GDM1 (cell line): ENCODE data around the gene SEMA4A.
"Not testable (repeated sequence)": the region's sequence is repeated elsewhere in the genome, so short reads cannot be mapped to it uniquely, and the experiment has no call there.

Experiments used
- DNase-seq: peaks from one replicate; lab custom pipeline; 2025; lab: John Stamatoyannopoulos, UW

SEMA4A gene

GRCh38 chr1:156160000-156160742 lies 6.8 kb downstream of the SEMA4A start:
- DNase-seq = no peak

GRCh38 chr1:156160743-156161171 lies 7.4 kb downstream of the SEMA4A start:
- no peak for DNase-seq

- DNase-seq = no peak
Observed at GRCh38 chr1:156162430-156163037, 9.1 kb downstream of the SEMA4A start.

DNA sequence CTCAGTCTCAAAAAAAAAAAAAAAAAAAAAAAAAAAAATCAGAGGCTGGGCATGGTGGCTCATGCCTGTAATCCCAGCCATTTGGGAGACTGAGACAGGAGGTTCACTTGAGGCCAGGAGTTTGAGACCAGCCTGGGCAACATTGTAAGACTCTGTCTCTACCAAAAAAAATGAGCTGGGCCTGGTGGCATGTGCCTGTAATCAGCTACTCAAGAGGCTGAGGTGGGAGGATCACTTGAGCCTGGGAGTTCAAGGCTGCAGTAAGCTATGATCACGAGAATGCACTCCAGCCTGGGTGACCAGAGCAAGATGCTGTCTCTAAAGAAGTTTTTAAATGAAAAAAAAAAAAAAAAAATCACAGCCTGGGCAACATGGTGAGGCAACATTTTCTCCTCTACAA lies 10.3 kb downstream of the SEMA4A start:
- DNase-seq = no peak

DNA sequence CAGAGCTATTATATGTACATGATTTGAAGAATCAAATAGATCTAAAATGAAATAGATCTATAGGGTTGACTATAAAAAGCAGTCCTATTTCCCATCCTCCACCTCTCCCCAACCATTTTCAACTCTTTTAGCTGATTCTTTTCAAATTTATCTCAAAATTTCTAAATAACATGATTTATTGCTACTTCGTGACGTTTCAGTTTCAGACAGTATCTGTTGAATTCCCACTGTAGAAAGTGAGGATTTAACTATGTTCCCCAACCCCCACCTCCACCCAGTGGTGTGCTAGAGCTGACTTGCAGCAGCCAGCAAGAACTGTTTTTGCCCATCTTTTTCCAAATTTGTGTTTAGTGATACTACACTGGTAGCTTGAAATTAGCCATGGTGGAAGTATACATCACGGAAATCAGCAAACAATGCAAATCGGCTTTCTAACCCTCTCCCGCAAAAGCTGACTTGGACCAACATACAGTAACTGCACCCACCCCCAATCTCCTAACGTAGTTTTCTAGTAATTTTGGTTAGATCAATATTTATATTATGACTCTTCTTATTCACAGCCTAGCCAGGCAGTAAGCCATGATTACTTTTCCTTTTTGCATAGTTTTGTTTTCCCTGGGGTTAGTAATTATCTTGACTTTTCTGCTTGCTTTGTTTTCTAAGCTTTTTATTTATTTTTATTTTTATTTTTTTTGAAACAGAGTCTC lies 10.9 kb downstream of the SEMA4A start:
- no peak for DNase-seq

- DNase-seq = no peak
Observed at GRCh38 chr1:156165083-156165482, 11.7 kb downstream of the SEMA4A start.

- DNase-seq = no peak
Observed at GRCh38 chr1:156167536-156167935, 14.2 kb downstream of the SEMA4A start.

GRCh38 chr1:156172696-156173470 lies 19.5 kb downstream of the SEMA4A start:
- DNase-seq = no peak

- no peak for DNase-seq
Observed at GRCh38 chr1:156176610-156177210, 23.3 kb downstream of the SEMA4A start.

- no peak for DNase-seq
Observed at GRCh38 chr1:156177919-156178654, 24.7 kb downstream of the SEMA4A start.

DNA sequence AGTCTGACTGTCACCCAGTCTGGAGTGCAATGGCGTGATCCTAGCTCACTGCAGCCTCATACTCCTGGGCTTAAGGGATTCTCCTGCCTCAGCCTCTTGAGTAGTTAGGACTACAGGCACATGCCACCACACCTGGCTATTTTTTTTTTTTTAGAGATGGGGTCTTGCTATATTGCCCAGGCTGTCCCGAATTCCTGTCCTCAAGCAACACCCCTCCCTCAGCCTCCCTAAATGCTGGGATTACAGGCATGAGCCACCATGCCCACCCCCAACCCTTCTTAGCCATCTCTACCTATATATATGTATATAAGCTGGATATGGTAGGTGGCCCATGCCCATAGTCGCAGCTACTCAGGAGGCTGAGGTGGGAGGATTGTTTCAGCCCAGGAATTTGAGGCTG lies 27.1 kb downstream of the SEMA4A start:
- no peak for DNase-seq

DNA sequence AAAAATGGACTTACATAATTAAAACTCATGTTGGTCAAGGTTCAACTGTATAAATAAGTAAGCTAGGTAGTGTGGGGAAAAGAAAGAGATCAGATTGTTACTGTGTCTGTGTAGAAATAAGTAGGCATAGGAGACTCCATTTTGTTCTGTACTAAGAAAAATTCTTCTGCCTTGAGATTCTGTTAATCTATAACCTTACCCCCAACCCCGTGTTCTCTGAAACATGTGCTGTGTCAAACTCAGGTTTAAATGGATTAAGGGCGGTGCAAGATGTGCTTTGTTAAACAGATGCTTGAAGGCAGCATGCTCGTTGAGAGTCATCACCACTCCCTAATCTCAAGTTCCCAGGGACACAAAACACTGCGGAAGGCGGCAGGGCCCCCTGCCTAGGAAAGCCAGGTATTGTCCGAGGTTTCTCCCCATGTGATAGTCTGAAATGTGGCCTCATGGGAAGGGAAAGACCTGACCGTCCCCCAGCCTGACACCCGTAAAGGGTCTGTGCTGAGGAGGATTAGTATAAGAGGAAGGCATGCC lies 28.1 kb downstream of the SEMA4A start:
- not testable (repeated sequence) for DNase-seq

DNA sequence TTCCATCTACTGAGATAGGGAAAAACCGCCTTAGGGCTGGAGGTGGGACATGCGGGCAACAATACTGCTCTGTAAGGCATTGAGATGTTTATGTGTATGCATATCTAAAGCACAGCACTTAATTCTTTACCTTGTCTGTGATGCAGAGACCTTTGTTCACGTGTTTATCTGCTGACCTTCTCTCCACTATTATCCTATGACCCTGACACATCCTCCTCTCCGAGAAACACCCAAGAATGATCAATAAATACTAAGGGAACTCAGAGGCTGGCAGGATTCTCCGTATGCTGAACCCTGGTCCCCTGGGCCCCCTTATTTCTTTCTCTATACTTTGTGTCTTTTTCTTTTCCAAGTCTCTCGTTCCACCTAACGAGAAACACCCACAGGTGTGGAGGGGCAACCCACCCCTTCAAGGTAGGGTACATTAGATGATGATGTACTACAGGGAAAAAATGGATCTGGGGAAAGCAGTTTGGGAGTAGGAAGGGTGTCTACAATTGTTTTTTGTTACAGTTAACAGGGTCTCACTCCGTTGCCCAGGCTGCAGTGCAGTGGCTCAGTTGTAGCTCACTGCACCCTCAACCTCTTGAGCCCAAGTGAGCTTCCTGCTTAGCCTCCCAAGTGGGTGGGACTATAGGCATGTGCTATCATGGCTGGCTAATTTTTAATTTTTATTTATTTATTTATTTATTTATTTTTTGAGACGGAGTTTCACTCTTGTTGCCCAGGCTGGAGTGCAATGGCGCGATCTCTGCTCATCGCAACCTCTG lies 28.8 kb downstream of the SEMA4A start:
- DNase-seq = not testable (repeated sequence)

DNA sequence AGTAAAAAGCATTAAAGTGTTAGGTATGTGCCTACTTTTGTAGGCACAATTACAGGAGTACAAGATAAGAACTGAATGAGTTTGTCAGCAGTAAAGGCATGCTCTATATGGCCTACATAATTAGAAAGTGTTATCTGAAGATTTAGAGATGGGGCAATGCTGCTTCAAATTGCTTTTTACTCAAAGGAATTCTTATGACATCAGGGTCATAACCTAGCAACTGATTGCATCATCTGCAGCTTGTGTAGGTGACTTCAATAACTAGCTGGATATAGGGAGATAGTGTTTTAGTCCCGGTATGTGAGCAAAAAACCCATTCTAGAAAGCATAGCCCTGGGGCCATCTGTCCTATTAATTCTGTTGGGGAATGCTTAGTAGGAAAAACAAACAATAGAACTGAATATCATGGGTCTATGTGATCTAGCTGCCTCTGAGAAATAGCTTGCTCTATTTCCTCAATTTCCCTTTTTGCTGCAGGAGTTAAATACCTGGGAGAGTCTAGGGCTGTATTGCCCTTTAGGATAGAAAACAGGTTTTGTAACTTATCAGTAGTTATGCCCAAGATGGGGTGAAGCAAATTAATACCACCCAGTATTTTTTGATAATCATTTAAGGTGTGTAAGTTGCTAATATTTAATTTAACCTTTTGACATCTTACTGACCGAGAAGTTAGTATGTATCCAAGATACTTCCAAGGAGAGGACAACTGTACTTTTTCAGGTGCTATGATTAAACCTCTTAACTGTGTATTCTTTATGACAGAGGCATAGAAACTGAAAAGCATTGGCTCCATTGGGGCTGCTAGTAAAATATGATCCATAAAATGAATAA lies 33.2 kb downstream of the SEMA4A start:
- DNase-seq = not testable (repeated sequence)

- not testable (repeated sequence) for DNase-seq
Observed at GRCh38 chr1:156190265-156190664, 36.9 kb downstream of the SEMA4A start.

DNA sequence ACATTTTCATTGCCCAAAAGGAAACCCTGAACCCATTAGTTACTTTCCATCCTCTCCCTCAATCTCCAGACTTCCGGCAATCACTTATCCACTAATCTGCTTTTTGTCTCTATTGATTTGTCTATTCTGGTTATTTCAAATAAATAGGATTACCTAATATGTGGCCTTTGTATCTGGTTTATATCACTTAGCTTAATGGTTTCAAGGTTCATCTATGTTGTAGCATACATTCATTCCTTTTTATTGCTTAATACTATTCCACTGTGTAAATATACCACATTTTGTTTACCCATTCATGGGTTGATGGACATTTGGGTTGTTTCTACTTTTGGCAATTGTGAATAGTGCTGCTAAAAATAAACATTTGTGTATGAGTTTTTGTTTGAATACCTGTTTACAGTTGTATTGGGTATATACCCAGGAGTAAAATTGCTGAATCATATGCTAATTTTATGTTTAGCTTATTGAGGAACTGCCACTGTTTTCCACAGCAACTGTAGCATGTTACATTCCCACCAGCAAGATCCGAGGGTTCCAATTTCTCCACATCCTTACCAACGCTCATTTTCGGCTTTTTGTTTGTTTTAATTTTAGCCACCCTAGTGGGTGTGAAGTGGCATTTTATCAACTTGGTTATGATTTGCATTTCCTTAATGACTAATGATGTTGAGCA lies 38.0 kb downstream of the SEMA4A start:
- no peak for DNase-seq

DNA sequence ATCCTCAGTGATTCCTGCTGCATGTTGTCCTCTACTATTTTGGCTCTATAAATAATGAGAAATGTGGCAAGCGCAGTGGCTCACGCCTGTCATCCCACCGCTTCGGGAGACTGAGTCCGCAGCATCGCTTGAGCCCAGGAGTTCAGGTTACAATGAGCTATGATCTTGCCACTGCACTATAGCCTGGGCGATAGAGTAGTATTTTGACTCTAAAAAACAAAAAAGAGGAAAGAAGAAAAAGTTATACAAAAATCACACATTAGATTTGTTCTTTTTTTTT lies 39.8 kb downstream of the SEMA4A start:
- DNase-seq = no peak

- peak; percentile 98 for DNase-seq
Observed at GRCh38 chr1:156193488-156194299, 40.3 kb downstream of the SEMA4A start, which contains the start of gene SLC25A44. Gene SLC25A44, plus strand, starts transcription at chr1:156194104. Its CDS starts 5,744 bp downstream, at chr1:156199848.
